Measurements from ENCODE around the gene HSPA14. TPM values are rescaled to one million over a fixed set of nuclear protein-coding genes. Genes with fewer than 3 reads are reported as not detected.
"Not testable (repeated sequence)": the region's sequence is repeated elsewhere in the genome, so short reads cannot be mapped to it uniquely, and the experiment has no call there.

The HSPA14 gene
- total and polyA plus RNA-seq, 2 experiments from 2014 or later: 14.9 to 21.0 TPM

- DNase-seq: peak; percentile 40
- Histone ChIP-seq H3K27ac (no peak overlapping the region; the same call in 1 of the 2 replicates), H3K36me3 (ENCODE audit: low read depth) (0 out of 2 replicates have a peak, but pooled peaks cover 14% of the 10 kb centered on the region), H3K27me3 (replicated peaks; ENCODE audit: insufficient read depth) (no peaks in the 10 kb centered on the region), H3K9me2 (ENCODE audit: insufficient read depth) (no peaks in the 10 kb centered on the region), H3K9ac (0 out of 2 replicates have a peak overlapping the region, but pooled peaks have one; percentile 26), H3K4me2 (ENCODE audit: unreplicated experiment) (no peak overlapping the region), H2AFZ (0 out of 2 replicates have a peak overlapping the region, but pooled peaks have one; percentile 23), H3K79me2 (ENCODE audit: insufficient read depth) (no peaks in the 10 kb centered on the region), H4K20me1 (ENCODE audit: insufficient read depth) (no peaks in the 10 kb centered on the region), H3K9me3 (ENCODE audit: low read depth) (no peaks in the 10 kb centered on the region), H3K4me1 (ENCODE audit: insufficient read depth) (peaks cover 9% of the 10 kb centered on the region; the same call in 1 of the 2 replicates), H3F3A (ENCODE audit: insufficient read depth) (0 out of 2 replicates have a peak, but pooled peaks cover 8% of the 10 kb centered on the region), H3K4me3 (no peak overlapping the region)
- TF ChIP-seq EZH2 (IDR thresholded peaks at IDR 0.05; ENCODE audit: insufficient read depth, poor library complexity, severe bottlenecking): no peak
- TF ChIP-seq EZH2phosphoT487 (IDR thresholded peaks at IDR 0.05; ENCODE audit: insufficient read depth, low read depth): no peak
- in situ Hi-C loops (cut with MboI): no loop called here
These were observed 21.7 kb downstream of the HSPA14 start for GRCh38 chr10:14859775-14860174.

GRCh38 chr10:14860791-14861190, 22.7 kb downstream of the HSPA14 start:
- Histone ChIP-seq H3K9me2 (ENCODE audit: insufficient read depth) (no peaks in the 10 kb centered on the region), H3K9ac (no peak overlapping the region), H3K4me2 (ENCODE audit: unreplicated experiment) (no peak overlapping the region), H3K4me3 (no peak overlapping the region), H2AFZ (no peak overlapping the region), H3K36me3 (ENCODE audit: low read depth) (peaks cover 13% of the 10 kb centered on the region; the same call in 1 of the 2 replicates), H3F3A (ENCODE audit: insufficient read depth) (0 out of 2 replicates have a peak, but pooled peaks cover 8% of the 10 kb centered on the region), H3K4me1 (ENCODE audit: insufficient read depth) (peaks cover 9% of the 10 kb centered on the region; the same call in 1 of the 2 replicates), H4K20me1 (ENCODE audit: insufficient read depth) (no peaks in the 10 kb centered on the region), H3K27me3 (replicated peaks; ENCODE audit: insufficient read depth) (no peaks in the 10 kb centered on the region), H3K27ac (no peak overlapping the region), H3K79me2 (ENCODE audit: insufficient read depth) (no peaks in the 10 kb centered on the region), H3K9me3 (ENCODE audit: low read depth) (no peaks in the 10 kb centered on the region)
- no peak for DNase-seq
- in situ Hi-C loops (cut with MboI): no loop called here
- 91 to 100% methylated on average over 1 of the region's 1 CpG for WGBS, 2 experiments (ENCODE audit: low coverage in 1 of 2, low lambda C conversion rate in 2 of 2, missing lambda C conversion rate in 2 of 2)
- TF ChIP-seq EZH2phosphoT487 (IDR thresholded peaks at IDR 0.05; ENCODE audit: insufficient read depth, low read depth) (no peak), EZH2 (IDR thresholded peaks at IDR 0.05; ENCODE audit: insufficient read depth, poor library complexity, severe bottlenecking) (no peak)

- DNase-seq; H3K4me1 ChIP-seq (ENCODE audit: insufficient read depth); H3F3A ChIP-seq (ENCODE audit: insufficient read depth); H3K4me2 ChIP-seq (ENCODE audit: unreplicated experiment); H3K9ac ChIP-seq; H3K4me3 ChIP-seq; in situ Hi-C loops (cut with MboI); H3K9me2 ChIP-seq (ENCODE audit: insufficient read depth); H4K20me1 ChIP-seq (ENCODE audit: insufficient read depth); H2AFZ ChIP-seq; H3K27ac ChIP-seq; H3K9me3 ChIP-seq (ENCODE audit: low read depth); H3K27me3 ChIP-seq (replicated peaks; ENCODE audit: insufficient read depth); H3K79me2 ChIP-seq (ENCODE audit: insufficient read depth): not testable (repeated sequence)
- 87 to 90% methylated on average over 6 of the region's 6 CpGs for WGBS, 2 experiments (ENCODE audit: low coverage in 1 of 2, low lambda C conversion rate in 2 of 2, missing lambda C conversion rate in 2 of 2)
- peaks cover 33% of the 10 kb centered on the region for H3K36me3 ChIP-seq (ENCODE audit: low read depth)
These were observed 26.4 kb downstream of the HSPA14 start for GRCh38 chr10:14864466-14864865.

GRCh38 chr10:14864871-14865270, 26.8 kb downstream of the HSPA14 start:
- DNase-seq; H3K79me2 ChIP-seq (ENCODE audit: insufficient read depth); H3K9me3 ChIP-seq (ENCODE audit: low read depth); H3K4me3 ChIP-seq; H3K4me2 ChIP-seq (ENCODE audit: unreplicated experiment); in situ Hi-C loops (cut with MboI); H3F3A ChIP-seq (ENCODE audit: insufficient read depth); H4K20me1 ChIP-seq (ENCODE audit: insufficient read depth); H2AFZ ChIP-seq; H3K27ac ChIP-seq; H3K27me3 ChIP-seq (replicated peaks; ENCODE audit: insufficient read depth); H3K4me1 ChIP-seq (ENCODE audit: insufficient read depth); H3K9ac ChIP-seq; H3K9me2 ChIP-seq (ENCODE audit: insufficient read depth): not testable (repeated sequence)
- 95 to 97% methylated on average over 3 of the region's 3 CpGs for WGBS, 2 experiments (ENCODE audit: low coverage in 1 of 2, low lambda C conversion rate in 2 of 2, missing lambda C conversion rate in 2 of 2)
- peaks cover 32% of the 10 kb centered on the region for H3K36me3 ChIP-seq (ENCODE audit: low read depth)

GRCh38 chr10:14873090-14873760, 35.1 kb downstream of the HSPA14 start:
- Histone ChIP-seq H3K9me3 (ENCODE audit: low read depth) (no peaks in the 10 kb centered on the region), H3K4me1 (ENCODE audit: insufficient read depth) (peaks cover 27% of the 10 kb centered on the region), H3K27ac (peak overlapping the region; percentile 41), H2AFZ (no peak overlapping the region), H3K36me3 (ENCODE audit: low read depth) (peaks cover 13% of the 10 kb centered on the region; the same call in 1 of the 2 replicates), H3K79me2 (ENCODE audit: insufficient read depth) (peaks cover 24% of the 10 kb centered on the region), H3F3A (ENCODE audit: insufficient read depth) (peaks cover 29% of the 10 kb centered on the region), H4K20me1 (ENCODE audit: insufficient read depth) (no peaks in the 10 kb centered on the region), H3K27me3 (replicated peaks; ENCODE audit: insufficient read depth) (no peaks in the 10 kb centered on the region), H3K9ac (no peak overlapping the region), H3K4me2 (ENCODE audit: unreplicated experiment) (peak overlapping the region; percentile 36), H3K4me3 (no peak overlapping the region; the same call in 1 of the 2 replicates), H3K9me2 (ENCODE audit: insufficient read depth) (no peaks in the 10 kb centered on the region)
- peak; percentile 74 for DNase-seq
- TF ChIP-seq EZH2phosphoT487 (IDR thresholded peaks at IDR 0.05; ENCODE audit: insufficient read depth, low read depth) (no peak), EZH2 (IDR thresholded peaks at IDR 0.05; ENCODE audit: insufficient read depth, poor library complexity, severe bottlenecking) (no peak)
- WGBS, 2 experiments (ENCODE audit: low coverage in 1 of 2, low lambda C conversion rate in 2 of 2, missing lambda C conversion rate in 2 of 2): 19 to 21% methylated on average over 2 of the region's 2 CpGs
- in situ Hi-C loops (cut with MboI): no loop called here
